HG03060 (cell line): ENCODE measurements around the gene LGI4.
"Not testable (repeated sequence)": the region's sequence is repeated elsewhere in the genome, so short reads cannot be mapped to it uniquely, and the experiment has no call there.

Experiments used
- ATAC-seq: cut with Tn5 transposase; IDR thresholded peaks from one replicate; pipeline ENCODE4 v1.9.1; 2021; ENCODE audit warnings: low read depth, moderate number of reproducible peaks; ENCODE audit not compliant: unreplicated experiment

The LGI4 gene

GRCh38 chr19:35142606-35143230 is 7.9 kb upstream of the LGI4 start:
- ATAC-seq = no peak

GRCh38 chr19:35141837-35142605 is 7.2 kb upstream of the LGI4 start:
- no peak for ATAC-seq

GRCh38 chr19:35140962-35141836 is 6.3 kb upstream of the LGI4 start:
- no peak for ATAC-seq

GRCh38 chr19:35140207-35140961 is 5.5 kb upstream of the LGI4 start:
- no peak for ATAC-seq

GRCh38 chr19:35138305-35138892 is 3.5 kb upstream of the LGI4 start, which contains the start of gene FXYD1:
Gene FXYD1 (plus strand): TSS chr19:35138824. CDS start chr19:35140080, 1,256 bp downstream.
- no peak for ATAC-seq

- ATAC-seq = no peak
These were observed 2.3 kb upstream of the LGI4 start for GRCh38 chr19:35136977-35137702.

- ATAC-seq = no peak
These were observed 1.4 kb upstream of the LGI4 start for GRCh38 chr19:35136231-35136630.

GRCh38 chr19:35135389-35135909 is 590 bp upstream of the LGI4 start:
- ATAC-seq = no peak

GRCh38 chr19:35133826-35134225 is 1.0 kb downstream of the LGI4 start:
- ATAC-seq = no peak

GRCh38 chr19:35132254-35132653 is 2.6 kb downstream of the LGI4 start:
- no peak for ATAC-seq

GRCh38 chr19:35130761-35131720 is 3.8 kb downstream of the LGI4 start:
- no peak for ATAC-seq

GRCh38 chr19:35129724-35130274 is 5.1 kb downstream of the LGI4 start:
- ATAC-seq = not testable (repeated sequence)

GRCh38 chr19:35128398-35129057 is 6.3 kb downstream of the LGI4 start:
- ATAC-seq = no peak

GRCh38 chr19:35127871-35128270 is 7.0 kb downstream of the LGI4 start:
- ATAC-seq = no peak

GRCh38 chr19:35126624-35126959 is 8.3 kb downstream of the LGI4 start:
- no peak for ATAC-seq

GRCh38 chr19:35125749-35126623 is 8.9 kb downstream of the LGI4 start:
- ATAC-seq = no peak
